SK-N-SH (cell line): ENCODE data around the gene PTOV1. TPM values are rescaled to one million over a fixed set of nuclear protein-coding genes. Genes with fewer than 3 reads are reported as not detected.
A peak's percentile ranks its signal among the peaks of the same experiment; 100 is the strongest.

Experiments used
- CTCF ChIA-PET: fragments of 300-600, 350-600 bp; formaldehyde crosslinking; extraction: SDS; loops from one replicate; lab custom pipeline; 2021; lab: Yijun Ruan, JAX
- POLR2A ChIA-PET: fragments of 350-600 bp; sonication (Branson Sonifier 250); formaldehyde crosslinking; extraction: SDS; loops from one replicate; lab custom pipeline; 2020; ENCODE audit warnings: antibody characterized with exemption, inconsistent platforms; lab: Yijun Ruan, JAX
- DNase-seq: peaks from one replicate; pipeline ENCODE4 v3.0.0; 2012
- H2AFZ ChIP-seq: fragments of 200-600 bp; sonication (generic); 2 replicates; pipeline ENCODE4 v1.8.1; 2016; ENCODE audit warnings: antibody characterized with exemption, mild to moderate bottlenecking, low read depth
- H3F3A ChIP-seq: fragments of 200-600 bp; sonication (generic); replicated peaks from 2 replicates; pipeline ENCODE3; 2016; ENCODE audit warnings: antibody characterized with exemption, mild to moderate bottlenecking; ENCODE audit not compliant: insufficient read depth
- H3K27ac ChIP-seq, 2 experiments: fragments of 200-500 bp in 1 of 2; fragments of 200-600 bp in 1 of 2; sonication (Bioruptor generic) in 1 of 2; sonication (generic), shearing (Covaris generic) in 1 of 2; 2 replicates each; pipeline versions ENCODE4 v1.5.1 to v1.6.1; 2014 to 2016; ENCODE audit warnings: low read depth in 2 of 2, inconsistent platforms in 1 of 2, low read length in 1 of 2, mild to moderate bottlenecking in 1 of 2, mixed read lengths in 1 of 2
- H3K27me3 ChIP-seq: fragments of 200-600 bp; sonication (generic), shearing (Covaris generic); 2 replicates; pipeline ENCODE4 v1.6.1; 2016; ENCODE audit warnings: mixed run types; ENCODE audit not compliant: insufficient read depth
- H3K36me3 ChIP-seq, 2 experiments: fragments of 200-500 bp in 1 of 2; fragments of 200-600 bp in 1 of 2; sonication (Bioruptor generic) in 1 of 2; sonication (generic) in 1 of 2; replicated peaks in 1 of 2; 2 replicates each; pipeline versions ENCODE3 to v1.5.1; 2014 to 2016; ENCODE audit warnings: low read length in 1 of 2, mild to moderate bottlenecking in 1 of 2; ENCODE audit not compliant: insufficient read depth in 2 of 2, control insufficient read depth in 1 of 2
- H3K4me1 ChIP-seq, 2 experiments: fragments of 200-500 bp in 1 of 2; fragments of 200-600 bp in 1 of 2; sonication (Bioruptor generic) in 1 of 2; sonication (generic), shearing (Covaris generic) in 1 of 2; 2 replicates each; pipeline versions ENCODE4 v1.5.1 to v1.6.1; 2014 to 2016; ENCODE audit warnings: low read depth in 1 of 2, low read length in 1 of 2, mixed run types in 1 of 2; ENCODE audit not compliant: insufficient read depth in 2 of 2, control insufficient read depth in 1 of 2
- H3K4me2 ChIP-seq: fragments of 200-600 bp; sonication (generic), shearing (Covaris generic); 2 replicates; pipeline ENCODE4 v1.6.1; 2017; ENCODE audit warnings: mixed run types
- H3K4me3 ChIP-seq, 2 experiments: fragments of 200-500 bp in 1 of 2; fragments of 200-600 bp in 1 of 2; sonication (Bioruptor generic) in 1 of 2; sonication (generic), shearing (Covaris generic) in 1 of 2; 2 replicates each; pipeline versions ENCODE4 v1.5.1 to v1.8.1; 2014 to 2016; ENCODE audit warnings: low read depth in 2 of 2, inconsistent platforms in 1 of 2, low read length in 1 of 2, mild to moderate bottlenecking in 1 of 2, mixed read lengths in 1 of 2, moderate library complexity in 1 of 2
- H3K79me2 ChIP-seq: fragments of 200-600 bp; sonication (generic); 2 replicates; pipeline ENCODE4 v1.8.1; 2017; ENCODE audit warnings: mild to moderate bottlenecking; ENCODE audit not compliant: insufficient read depth
- H3K9ac ChIP-seq: fragments of 200-600 bp; sonication (generic); 2 replicates; pipeline ENCODE4 v1.6.1; 2017; ENCODE audit warnings: mixed run types
- H3K9me2 ChIP-seq: fragments of 200-600 bp; sonication (generic); 2 replicates; pipeline ENCODE4 v1.6.1; 2017; ENCODE audit warnings: mixed run types
- H3K9me3 ChIP-seq: fragments of 200-600 bp; sonication (generic); 2 replicates; pipeline ENCODE4 v1.6.1; 2017; ENCODE audit warnings: mixed run types, mild to moderate bottlenecking, moderate library complexity
- H4K20me1 ChIP-seq: fragments of 200-600 bp; sonication (generic); 2 replicates; pipeline ENCODE4 v1.6.1; 2017; ENCODE audit warnings: mild to moderate bottlenecking, mixed run types; ENCODE audit not compliant: insufficient read depth
- CTCF ChIP-seq: fragments of 200-600 bp; sonication (generic); IDR thresholded peaks from 2 replicates; pipeline ENCODE4 v1.6.1; 2017; ENCODE audit warnings: antibody characterized with exemption, mild to moderate bottlenecking, moderate library complexity
- EZH2phosphoT487 ChIP-seq: fragments of 200-600 bp; sonication (generic); IDR thresholded peaks from 2 replicates; pipeline ENCODE4 v1.6.1; 2017; ENCODE audit warnings: low read depth, mixed run types, mild to moderate bottlenecking, antibody characterized with exemption, moderate library complexity, borderline replicate concordance
- FOXJ3 ChIP-seq: sonication (generic); formaldehyde crosslinking; IDR thresholded peaks from 2 replicates; pipeline ENCODE4 v1.5.1; 2020; ENCODE audit warnings: mild to moderate bottlenecking, missing genetic modification reagents
- FOXM1 ChIP-seq: IDR thresholded peaks from 2 replicates; pipeline ENCODE4 v1.4.0; 2012; ENCODE audit warnings: low read depth, mild to moderate bottlenecking
- GABPA ChIP-seq: IDR thresholded peaks from 2 replicates; pipeline ENCODE4 v1.4.0; 2012; ENCODE audit warnings: low read depth, mild to moderate bottlenecking
- IRF3 ChIP-seq: fragments of 150-350 bp; IDR thresholded peaks from 2 replicates; pipeline ENCODE4 v1.6.1; 2016; ENCODE audit warnings: mild to moderate bottlenecking, low read depth, low read length
- JUND ChIP-seq: IDR thresholded peaks from 2 replicates; pipeline ENCODE4 v1.4.0; 2012
- MAX ChIP-seq: IDR thresholded peaks from 2 replicates; pipeline ENCODE4 v1.4.0; 2012; ENCODE audit warnings: low read depth
- MEF2A ChIP-seq: IDR thresholded peaks from 2 replicates; pipeline ENCODE4 v1.4.0; 2012; ENCODE audit warnings: low read depth, borderline replicate concordance
- MXI1 ChIP-seq: IDR thresholded peaks from 2 replicates; pipeline ENCODE4 v1.6.1; 2012; ENCODE audit warnings: mild to moderate bottlenecking, low read depth, low read length, improper control_type of control experiment
- NFIC ChIP-seq: IDR thresholded peaks from 2 replicates; pipeline ENCODE4 v1.4.0; 2012; ENCODE audit warnings: borderline replicate concordance
- POLR2AphosphoS5 ChIP-seq: IDR thresholded peaks from 2 replicates; pipeline ENCODE4 v1.6.1; 2012; ENCODE audit warnings: low read depth, low read length
- RAD21 ChIP-seq: IDR thresholded peaks from 2 replicates; pipeline ENCODE4 v1.6.1; 2012; ENCODE audit warnings: mild to moderate bottlenecking, low read length
- RFX5 ChIP-seq: IDR thresholded peaks from 2 replicates; pipeline ENCODE4 v1.6.1; 2012; ENCODE audit warnings: mild to moderate bottlenecking, improper control_type of control experiment, low read length
- SIN3A ChIP-seq: IDR thresholded peaks from 2 replicates; pipeline ENCODE4 v1.6.1; 2012; ENCODE audit warnings: low read depth, mild to moderate bottlenecking, low read length, moderate library complexity, borderline replicate concordance
- SMC3 ChIP-seq: IDR thresholded peaks from 2 replicates; pipeline ENCODE4 v1.6.1; 2012; ENCODE audit warnings: low read depth, low read length, improper control_type of control experiment
- USF1 ChIP-seq: IDR thresholded peaks from 2 replicates; pipeline ENCODE4 v1.4.0; 2012; ENCODE audit warnings: low read depth, borderline replicate concordance
- YY1 ChIP-seq: IDR thresholded peaks from 2 replicates; pipeline ENCODE4 v1.4.0; 2012; ENCODE audit warnings: low read depth, mild to moderate bottlenecking
- ZBTB33 ChIP-seq: IDR thresholded peaks from 2 replicates; pipeline ENCODE4 v1.4.0; 2012; ENCODE audit warnings: low read depth, borderline replicate concordance
- WGBS: methylation state at CpG from one replicate; pipeline ENCODE4 v1.1.6; 2017; ENCODE audit warnings: low lambda C conversion rate; 5-methylcytosine and 5-hydroxymethylcytosine counted together
- polyA plus RNA-seq, 3 experiments: library from polyadenylated mRNA; depleted of rRNA; stranded (reverse); fragments of >200 nt; gene quantifications; 2 replicates each; pipeline ENCODE4 v1.2.3, GENCODE V29; 2012

PTOV1 gene
- polyA plus RNA-seq, 1 of the 3 experiments (the other 2 are of a cell fraction): 95.0 TPM

GRCh38 chr19:49875857-49876421 lies 25.0 kb downstream of the PTOV1 start:
- ChIA-PET POLR2A (interaction anchor here (1.1 to 3.5 kb wide), 5 partner anchors 8 to 234 kb away, joined by 3 to 22 read pairs (median 8); partner anchors contain the start of genes NUP62, PNKP, PTOV1 and SCAF1), CTCF (interaction anchor here (1.0 to 1.1 kb wide), 2 partner anchors 13 to 14 kb away, joined by 4 to 6 read pairs; no protein-coding TSS in a partner anchor)
- 2% methylated on average over 22 of the region's 28 CpGs for WGBS
- H3K36me3 ChIP-seq: peaks cover 18 to 40% of the 10 kb centered on the region in 2 experiments
- DNase-seq: peak; percentile 82
- peak overlapping the region; percentile 96 to 99 for H3K27ac ChIP-seq
- H3K79me2 ChIP-seq: peaks cover 55% of the 10 kb centered on the region
- peak overlapping the region; percentile 83; the same call in 1 of the 2 replicates for H2AFZ ChIP-seq
- peak overlapping the region; percentile 97 for H3K9ac ChIP-seq
- no peaks in the 10 kb centered on the region for H3K9me3 ChIP-seq
- H3K9me2 ChIP-seq: no peaks in the 10 kb centered on the region
- H3K4me2 ChIP-seq: peak overlapping the region; percentile 95
- 0 out of 2 replicates have a peak, but pooled peaks have one; percentile 0 for TF ChIP-seq MAX
- no peak for TF ChIP-seq FOXM1
- peak; percentile 84 for TF ChIP-seq POLR2AphosphoS5
- TF ChIP-seq MXI1: 0 out of 2 replicates have a peak, but pooled peaks have one; percentile 12
- no peak for TF ChIP-seq JUND
- TF ChIP-seq GABPA: peak; percentile 87
- no peaks in the 10 kb centered on the region for H4K20me1 ChIP-seq
- H3K27me3 ChIP-seq: no peaks in the 10 kb centered on the region
- H3F3A ChIP-seq: no peaks in the 10 kb centered on the region
- peak overlapping the region; percentile 74 to 99 for H3K4me3 ChIP-seq
- peaks cover 7 to 30% of the 10 kb centered on the region in 2 experiments; a peak in 3 of 4 replicates for H3K4me1 ChIP-seq

- Histone ChIP-seq H3F3A (no peaks in the 10 kb centered on the region), H2AFZ (peak overlapping the region; percentile 83; the same call in 1 of the 2 replicates), H3K4me2 (peak overlapping the region; percentile 95), H3K9me2 (no peaks in the 10 kb centered on the region), H3K4me3 (peak overlapping the region; percentile 74 to 99), H3K27ac (peak overlapping the region; percentile 96 to 99), H4K20me1 (no peaks in the 10 kb centered on the region), H3K36me3 (peaks cover 21 to 41% of the 10 kb centered on the region in 2 experiments), H3K79me2 (peaks cover 50% of the 10 kb centered on the region), H3K9me3 (no peaks in the 10 kb centered on the region), H3K9ac (peak overlapping the region; percentile 97), H3K27me3 (no peaks in the 10 kb centered on the region), H3K4me1 (peaks cover 7 to 25% of the 10 kb centered on the region in 2 experiments; a peak in 3 of 4 replicates)
- peak; percentile 85 for DNase-seq
- WGBS: 1% methylated on average over 38 of the region's 46 CpGs
- ChIA-PET POLR2A (interaction anchor here (0.6 to 3.5 kb wide), 9 partner anchors 8 to 269 kb away, joined by 3 to 22 read pairs (median 8); partner anchors contain the start of genes FUZ, NUP62, PNKP and PTOV1), CTCF (interaction anchor here (0.6 to 1.1 kb wide), 4 partner anchors 13 to 414 kb away, joined by 3 to 6 read pairs (median 4); no protein-coding TSS in a partner anchor)
- TF ChIP-seq MXI1: peak; percentile 54; the same call in 1 of the 2 replicates
- TF ChIP-seq CTCF: no peak
- no peak for TF ChIP-seq NFIC
- no peak for TF ChIP-seq IRF3
- TF ChIP-seq USF1: peak; percentile 68; the same call in 1 of the 2 replicates
- TF ChIP-seq SIN3A: no peak; the same call in 1 of the 2 replicates
- TF ChIP-seq YY1: peak; percentile 98
- TF ChIP-seq FOXJ3 (CRISPR knock-in tag): no peak; the same call in 1 of the 2 replicates
- TF ChIP-seq SMC3: no peak
- peak; percentile 71 for TF ChIP-seq GABPA
- TF ChIP-seq ZBTB33: no peak
- TF ChIP-seq MEF2A: no peak
- TF ChIP-seq RAD21: no peak
- no peak for TF ChIP-seq EZH2phosphoT487
- TF ChIP-seq RFX5: peak; percentile 44; the same call in 1 of the 2 replicates
Observed at GRCh38 chr19:49876422-49877019, 25.6 kb downstream of the PTOV1 start.
